Stimulated activated CD8-positive, alpha-beta memory T cell treated with anti-CD3 and anti-CD28 coated beads, Interleukin-15, amount 100 ng/mL, for 1 hour (primary cell): ENCODE measurements around the gene JAKMIP3.

Experiments
- DNase-seq: peaks from one replicate; pipeline ENCODE4 v3.0.0-alpha.2; 2020; ENCODE audit warnings: low read depth

JAKMIP3 gene

GRCh38 chr10:132111121-132111731 lies 45.5 kb downstream of the JAKMIP3 start:
- no peak for DNase-seq

- DNase-seq: no peak
Measured at GRCh38 chr10:132111871-132112341, 46.2 kb downstream of the JAKMIP3 start.

- DNase-seq: no peak
Measured at GRCh38 chr10:132112611-132113010, 46.9 kb downstream of the JAKMIP3 start.

GRCh38 chr10:132113206-132113605 lies 47.5 kb downstream of the JAKMIP3 start:
- DNase-seq: no peak

- DNase-seq: no peak
Measured at GRCh38 chr10:132113766-132114365, 48.1 kb downstream of the JAKMIP3 start.

- DNase-seq: no peak
Measured at GRCh38 chr10:132114953-132115520, 49.3 kb downstream of the JAKMIP3 start.
